Measurements from ENCODE around the gene MMP20.

MMP20 gene

DNA sequence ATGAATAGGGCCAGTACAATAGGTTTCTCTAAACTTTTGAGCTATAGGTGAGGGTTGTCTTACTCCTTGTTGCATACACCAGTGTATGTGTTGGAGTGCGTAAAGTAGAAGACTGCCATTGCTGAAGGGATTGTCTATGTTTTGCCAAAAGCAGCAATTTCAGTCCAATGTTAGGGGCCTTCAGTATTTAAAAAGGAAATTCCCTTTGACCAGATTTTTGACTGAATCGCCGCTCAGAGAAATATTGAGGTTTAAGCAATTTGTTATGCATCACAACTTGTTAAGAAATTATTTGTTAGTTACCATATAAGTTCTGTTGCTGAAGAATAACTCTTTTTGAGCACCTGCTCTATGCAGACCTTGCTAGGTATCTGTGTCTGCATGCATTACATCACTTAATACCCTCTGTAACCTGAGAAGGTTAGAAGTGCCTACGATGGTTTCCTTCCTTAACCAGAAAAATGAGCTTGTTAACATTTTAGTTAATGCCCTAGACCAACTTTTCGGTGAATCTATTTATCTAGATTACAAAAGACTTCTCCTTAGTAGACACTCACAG, 33.9 kb downstream of the MMP20 start:
- DNase-seq: no peak

DNA sequence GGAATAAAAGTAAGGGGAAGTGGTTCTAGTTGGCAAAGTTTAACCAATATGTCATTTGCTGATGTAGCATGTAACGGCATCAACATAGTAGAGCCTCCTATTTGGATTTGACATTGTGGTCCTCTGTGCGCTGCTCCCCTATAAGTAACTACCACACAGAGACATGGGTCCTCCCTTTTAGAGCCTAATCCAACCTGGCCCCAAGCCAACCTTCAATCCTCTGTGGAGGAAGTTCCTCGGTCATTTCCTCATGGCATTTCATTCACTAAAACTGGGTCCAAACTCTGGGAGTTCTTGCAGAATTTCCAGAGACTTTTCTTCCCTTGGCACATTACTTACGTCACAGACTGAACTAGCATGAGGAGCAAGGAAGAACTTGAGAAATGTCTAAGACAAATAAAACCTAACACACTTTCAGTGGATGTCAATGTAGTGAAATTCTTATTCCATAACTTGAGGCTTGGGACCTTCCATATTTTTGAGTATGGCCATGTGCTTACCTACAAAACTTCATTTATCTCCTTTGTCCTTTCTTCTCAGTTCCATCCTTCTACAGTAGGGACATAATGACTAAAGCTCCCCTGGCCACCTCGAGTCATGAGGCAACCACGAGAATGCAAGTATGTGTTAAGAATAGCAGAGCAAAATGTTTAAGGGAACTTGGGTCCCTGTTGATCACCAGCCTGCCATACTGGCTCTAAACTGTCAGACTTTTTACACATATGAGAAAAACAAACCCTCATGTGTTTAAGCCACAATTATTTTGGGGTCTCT, 34.7 kb downstream of the MMP20 start:
- DNase-seq: no peak

DNA sequence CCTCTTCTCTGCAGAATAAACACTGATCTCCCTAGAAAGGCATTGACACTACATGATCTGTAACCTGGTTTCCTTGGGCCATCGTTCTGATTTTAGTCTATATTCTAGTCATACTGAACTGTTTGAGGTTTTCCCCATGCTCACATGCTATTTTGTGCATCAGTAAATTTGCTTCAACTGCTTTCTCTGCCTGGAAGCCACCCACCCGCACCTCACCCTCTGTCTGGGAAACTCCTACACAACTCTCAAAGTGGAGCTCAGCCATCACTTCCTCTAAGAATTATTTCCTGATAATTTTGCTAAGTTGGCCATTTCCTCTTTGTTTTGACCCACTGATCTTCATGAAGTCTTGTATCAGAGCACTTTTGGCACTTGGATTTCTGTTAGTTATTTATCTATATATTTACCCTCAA, 36.1 kb downstream of the MMP20 start:
- DNase-seq: no peak

DNA sequence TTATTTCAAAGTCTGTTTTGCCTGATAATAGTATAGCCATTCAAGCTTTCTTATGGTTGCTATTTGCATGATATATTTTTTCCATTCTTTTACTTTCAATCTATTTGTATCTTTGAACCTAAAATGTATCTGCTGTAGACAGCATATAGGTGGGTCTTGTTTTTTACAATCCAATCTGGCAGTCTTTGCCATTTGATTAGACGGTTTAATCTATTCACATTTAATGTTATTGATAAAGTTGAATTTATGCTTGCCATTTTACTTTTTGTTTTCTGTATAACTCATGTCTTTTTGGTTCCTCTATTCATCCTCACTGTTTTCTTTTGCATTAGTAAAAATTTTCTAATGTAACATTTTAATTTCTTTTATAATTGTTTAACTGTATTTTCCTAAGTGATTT, 37.4 kb downstream of the MMP20 start:
- DNase-seq: no peak

DNA sequence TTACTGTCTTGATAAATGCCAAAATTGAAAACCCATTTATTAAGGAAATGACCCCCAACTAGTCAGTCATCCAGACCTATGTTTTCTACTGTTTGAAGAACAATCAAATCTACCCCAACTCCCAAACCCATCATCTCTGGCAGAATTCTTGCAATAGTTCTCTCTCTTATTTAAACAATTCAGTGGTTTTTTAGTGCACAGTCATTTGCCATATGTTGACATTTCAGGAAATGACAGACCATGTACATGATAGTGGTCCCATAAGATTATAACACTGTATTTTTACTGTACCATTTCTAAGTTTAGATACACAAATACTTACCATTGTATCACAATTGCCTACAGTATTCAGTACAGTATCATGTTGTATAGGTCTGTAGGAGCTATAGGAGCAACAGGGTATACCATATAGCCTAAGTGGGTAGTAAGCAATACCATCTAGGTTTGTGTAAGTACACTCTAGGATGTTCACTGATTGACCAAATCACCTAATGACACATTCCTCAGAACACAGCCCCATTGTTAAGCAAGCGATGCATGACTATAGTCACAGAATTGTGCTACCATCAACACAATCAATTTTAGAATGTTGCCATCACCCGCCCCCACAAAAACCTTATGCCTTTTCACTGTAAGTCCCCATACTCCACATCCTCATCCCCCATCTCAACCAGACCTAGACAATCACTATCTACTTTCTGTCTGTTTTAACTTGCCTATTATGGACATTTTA, 41.8 kb downstream of the MMP20 start:
- no peak for DNase-seq

DNA sequence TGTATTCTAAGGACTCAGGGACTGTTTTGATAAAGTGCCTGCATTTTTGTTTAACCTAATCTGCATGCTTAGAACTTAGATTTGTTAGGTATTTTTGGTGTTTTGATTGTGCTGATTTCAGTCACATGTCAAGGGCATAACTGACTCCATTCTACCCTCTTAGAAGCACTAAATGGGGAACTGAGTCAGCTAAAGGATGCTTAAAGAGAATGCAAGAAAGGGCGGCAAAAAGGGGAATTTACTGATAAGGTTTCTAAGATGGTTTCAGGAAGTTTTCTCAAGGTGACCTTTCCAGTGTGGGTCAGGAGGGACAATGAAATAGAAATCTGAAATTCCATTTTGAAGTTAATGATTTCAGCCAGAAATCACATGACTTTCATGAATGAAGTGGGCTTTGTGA, 43.0 kb downstream of the MMP20 start:
- DNase-seq: no peak

DNA sequence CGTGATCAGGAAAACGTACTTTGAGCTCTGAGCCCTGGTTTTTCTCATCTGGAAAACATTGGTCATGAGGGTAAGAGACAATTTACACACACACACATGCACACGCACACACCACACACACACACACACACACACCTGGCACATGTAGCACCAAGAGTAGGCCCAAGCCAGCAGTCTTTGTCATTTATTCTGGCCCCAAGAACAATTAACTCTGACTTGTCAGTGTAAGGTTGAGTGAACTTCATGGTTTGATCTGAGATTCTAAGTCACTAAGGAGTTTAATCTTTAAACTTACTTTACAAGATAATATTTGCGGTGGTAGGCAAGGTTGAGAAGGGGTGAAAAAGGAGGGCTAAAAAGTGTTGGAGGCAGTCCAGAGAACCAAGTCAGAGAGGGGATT, 44.1 kb downstream of the MMP20 start:
- DNase-seq: no peak

DNA sequence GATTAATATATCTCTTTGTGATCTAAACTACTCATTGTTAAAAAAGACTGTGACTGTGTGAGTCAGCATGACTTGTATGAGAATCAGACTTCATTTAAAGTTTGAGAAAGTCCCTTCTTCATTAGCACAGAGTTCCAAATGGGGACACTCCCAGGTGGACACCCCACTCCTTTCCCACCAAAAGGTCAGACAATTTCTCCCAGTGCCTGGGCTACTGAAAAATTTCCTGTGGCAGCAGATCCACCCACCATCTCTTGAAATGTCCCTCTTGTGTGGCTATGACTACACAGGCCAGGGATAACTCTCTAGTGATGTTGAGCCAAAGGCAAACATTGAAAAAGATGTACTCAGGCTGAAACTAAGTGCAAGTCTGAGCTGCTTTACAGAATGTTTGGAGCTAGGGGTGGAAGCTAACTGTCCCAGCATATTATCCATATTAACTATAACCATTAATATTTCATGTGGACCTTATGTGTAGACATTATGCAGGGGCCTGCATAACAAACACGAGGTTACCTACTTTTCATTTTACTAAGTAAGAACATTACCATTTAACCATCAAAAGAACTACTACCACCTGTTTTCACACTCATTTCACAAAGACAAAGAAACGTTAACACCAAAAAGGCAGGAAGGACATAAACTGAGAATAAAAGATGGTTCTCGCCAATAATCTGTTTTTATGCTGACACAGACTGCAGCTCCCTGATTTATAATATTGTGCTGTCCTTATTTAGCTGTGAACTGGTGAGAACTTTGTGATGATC, 44.8 kb downstream of the MMP20 start:
- no peak for DNase-seq

DNA sequence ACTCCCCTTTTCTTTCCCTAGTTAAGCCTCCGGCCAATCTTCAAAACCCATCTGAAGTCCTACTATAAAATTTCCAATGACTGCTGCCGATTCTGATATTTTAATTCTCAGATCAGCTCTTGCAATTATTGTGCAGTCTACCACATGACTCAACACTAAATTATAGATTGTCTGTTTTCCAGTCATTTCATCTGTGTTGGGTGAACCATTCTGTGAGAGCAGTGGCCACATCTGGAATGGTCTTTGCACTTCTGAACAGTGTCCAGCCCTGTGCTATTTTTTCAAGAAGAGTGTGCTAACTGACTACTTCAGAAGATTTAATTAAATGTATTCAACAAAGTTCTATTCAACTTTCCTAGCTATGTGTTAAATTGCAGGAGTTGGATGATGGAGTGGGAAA, 47.4 kb downstream of the MMP20 start:
- no peak for DNase-seq

DNA sequence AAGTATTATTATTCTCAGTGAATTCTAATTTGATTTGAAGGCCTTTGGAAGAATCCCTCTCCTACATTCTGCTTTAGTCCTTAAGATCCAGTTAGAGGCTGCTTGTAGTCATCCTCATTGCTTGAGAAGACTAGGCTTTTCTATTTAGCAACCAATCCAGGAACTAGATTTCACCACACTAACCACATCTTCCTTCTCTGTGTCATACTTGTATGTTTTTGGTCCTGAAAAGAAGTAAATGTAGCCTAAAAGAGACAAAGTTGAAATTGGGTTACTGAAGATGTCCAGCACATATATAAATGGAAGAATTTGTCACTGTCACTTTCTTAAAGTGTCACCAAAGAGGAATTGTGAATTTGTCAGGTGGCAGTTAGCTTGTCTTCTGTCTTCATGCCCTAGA, 48.0 kb downstream of the MMP20 start:
- no peak for DNase-seq

DNA sequence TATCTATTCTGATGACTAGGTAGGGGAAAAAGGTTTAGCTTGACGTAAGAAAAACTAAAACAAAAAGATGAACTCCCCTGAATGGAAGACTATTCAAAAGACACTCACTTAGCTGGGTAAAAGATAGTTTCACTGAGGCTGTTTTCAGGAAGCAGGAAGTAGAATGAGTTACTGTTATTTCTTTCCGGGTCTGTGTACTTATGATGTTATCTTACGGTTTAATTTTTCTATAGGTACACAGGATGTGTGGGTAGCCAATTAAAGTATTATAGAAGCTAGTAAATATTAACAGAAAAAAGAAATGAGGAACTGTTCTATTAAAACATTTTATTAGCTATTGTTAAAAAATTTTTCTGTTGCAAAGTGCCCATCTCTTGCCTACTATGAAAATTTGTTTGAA, 48.8 kb downstream of the MMP20 start:
- no peak for DNase-seq

DNA sequence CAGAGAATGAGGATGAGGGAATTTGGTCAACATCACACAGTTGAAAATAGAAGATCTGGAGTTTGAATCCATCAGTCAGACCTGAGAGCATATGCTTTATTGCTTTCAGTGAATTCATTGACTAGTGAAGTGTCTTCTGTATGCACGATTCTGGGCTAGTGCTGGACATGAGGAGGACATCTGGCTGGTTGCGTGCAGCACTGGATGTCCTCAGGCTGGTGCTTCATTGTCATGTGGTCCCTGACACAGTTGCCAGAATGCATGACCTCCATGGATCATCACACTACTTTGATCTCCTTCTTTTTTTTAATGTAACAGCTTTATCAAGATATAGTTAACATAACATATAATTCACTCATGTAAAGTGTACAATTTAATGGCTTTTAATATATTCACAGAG, 50.1 kb downstream of the MMP20 start:
- no peak for DNase-seq

DNA sequence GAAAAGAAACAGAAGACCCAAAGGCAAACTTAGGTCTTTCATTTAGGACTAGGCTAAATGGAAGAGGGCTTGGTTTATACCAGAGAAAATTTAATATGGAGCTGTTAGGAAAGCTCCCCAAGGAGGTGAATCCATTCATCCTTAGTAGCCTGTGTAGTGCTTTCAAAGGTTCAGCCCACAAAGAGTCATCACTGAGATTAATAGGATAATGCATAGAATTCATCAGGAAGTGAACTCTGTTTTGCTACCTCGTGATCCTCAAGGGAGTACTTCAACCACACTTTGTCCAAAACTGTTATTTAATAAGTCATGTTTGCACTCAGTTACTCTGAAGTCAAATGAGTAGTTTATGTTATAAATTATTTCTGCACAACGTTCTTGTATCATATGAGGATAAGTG, 51.3 kb downstream of the MMP20 start:
- no peak for DNase-seq

DNA sequence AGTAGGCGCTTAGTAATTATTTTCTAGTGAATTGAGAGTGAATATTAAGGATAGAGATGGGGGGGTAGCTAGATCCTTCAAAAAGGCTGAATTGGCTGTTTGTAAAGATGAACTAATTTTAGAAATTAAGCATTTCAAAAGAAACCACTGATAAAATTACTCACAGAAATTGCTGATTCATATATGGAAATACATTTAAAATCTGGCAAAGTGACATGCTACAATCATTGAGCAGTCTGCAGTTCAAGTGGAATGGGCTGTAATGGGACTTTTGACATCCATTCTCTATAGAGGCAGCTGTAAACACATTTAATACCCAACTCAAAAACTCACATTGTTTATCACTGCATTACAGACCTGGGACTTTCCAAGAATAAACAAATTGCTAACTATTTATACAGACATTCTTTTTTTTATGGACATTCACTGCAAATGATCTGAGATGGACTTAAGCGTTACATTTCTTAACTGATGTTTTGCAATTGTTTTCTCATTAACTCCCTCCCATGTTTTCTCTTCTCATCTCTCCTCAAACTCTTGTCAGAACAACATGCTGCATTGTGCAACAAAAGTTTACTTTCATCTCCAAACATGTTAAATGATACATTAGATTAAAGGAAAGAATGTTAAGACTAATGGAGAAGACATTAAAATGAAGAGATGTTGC, 52.4 kb downstream of the MMP20 start:
- no peak for DNase-seq

DNA sequence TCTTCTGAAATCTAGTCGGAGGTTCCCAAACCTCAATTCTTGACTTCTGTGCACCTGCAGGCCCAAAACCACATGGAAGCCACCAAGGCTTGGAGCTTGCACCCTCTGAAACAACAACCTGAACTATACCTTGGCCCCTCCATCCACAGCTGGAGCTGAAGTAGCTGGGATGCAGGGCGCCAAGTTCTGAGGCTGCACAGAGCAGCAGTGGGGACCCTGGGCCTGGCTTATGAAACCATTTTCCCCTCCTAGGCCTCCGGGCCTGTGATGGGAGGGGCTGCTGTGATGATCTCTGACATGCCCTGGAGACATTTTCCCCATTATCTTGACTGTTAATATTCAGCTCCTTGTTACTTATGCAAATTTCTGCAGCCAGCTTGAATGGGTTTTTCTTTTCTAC, 56.3 kb downstream of the MMP20 start:
- DNase-seq: no peak

DNA sequence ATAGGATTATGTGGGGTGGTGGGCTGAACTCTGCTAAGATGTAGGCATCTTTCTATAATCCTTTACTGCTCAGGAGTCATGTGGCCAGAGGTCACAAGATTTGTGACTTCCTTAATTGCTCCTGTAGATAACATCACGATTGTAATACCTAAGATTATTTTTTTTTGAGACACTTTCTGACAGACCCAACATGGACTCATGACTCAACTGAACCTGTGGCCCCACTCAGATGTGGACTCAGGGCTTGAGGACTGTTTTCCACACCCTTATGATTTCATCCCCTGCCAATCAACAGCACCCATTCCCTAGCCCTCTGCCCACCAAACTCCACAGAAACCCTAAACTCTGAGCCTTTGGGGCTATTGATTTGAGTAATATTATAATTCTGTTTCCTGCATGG, 59.0 kb downstream of the MMP20 start:
- DNase-seq: no peak

DNA sequence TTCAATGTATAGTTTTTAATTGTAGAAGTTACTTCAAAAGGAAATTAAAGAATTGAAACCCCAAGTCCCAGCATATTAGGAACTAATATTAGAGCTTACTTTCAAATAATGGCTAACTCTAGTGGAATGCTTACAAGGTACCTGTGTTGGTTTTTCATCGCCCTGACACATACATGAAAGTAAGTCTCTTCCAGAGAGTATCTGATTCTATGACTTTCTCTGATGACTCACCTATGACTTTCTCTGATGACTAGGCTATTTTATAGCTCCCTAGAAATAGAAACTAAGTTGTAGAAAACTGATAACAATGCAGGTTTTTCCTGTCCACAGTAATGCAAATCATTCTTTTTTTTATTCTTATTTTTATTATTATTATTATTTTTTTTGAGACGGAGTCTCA, 61.0 kb downstream of the MMP20 start:
- no peak for DNase-seq

DNA sequence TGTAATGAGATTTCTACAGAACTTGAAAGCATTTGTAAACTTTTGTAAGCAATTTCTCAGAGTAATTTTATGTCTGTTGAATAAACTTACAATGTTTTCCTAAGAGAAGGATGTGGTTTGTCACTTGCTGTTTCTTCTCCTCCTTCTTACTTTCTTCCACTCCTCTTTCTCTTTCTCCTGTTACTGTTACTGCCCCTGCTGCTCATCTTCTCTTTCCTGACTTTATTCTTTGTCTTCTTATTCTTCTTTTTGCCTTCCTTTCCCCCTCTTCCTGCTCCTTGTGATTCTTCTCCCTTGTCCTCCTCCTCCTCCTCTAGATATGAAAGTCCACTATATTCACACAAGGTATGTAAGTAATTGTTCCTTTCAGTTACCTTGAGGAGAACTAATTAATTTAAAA, 63.5 kb downstream of the MMP20 start:
- DNase-seq: no peak

DNA sequence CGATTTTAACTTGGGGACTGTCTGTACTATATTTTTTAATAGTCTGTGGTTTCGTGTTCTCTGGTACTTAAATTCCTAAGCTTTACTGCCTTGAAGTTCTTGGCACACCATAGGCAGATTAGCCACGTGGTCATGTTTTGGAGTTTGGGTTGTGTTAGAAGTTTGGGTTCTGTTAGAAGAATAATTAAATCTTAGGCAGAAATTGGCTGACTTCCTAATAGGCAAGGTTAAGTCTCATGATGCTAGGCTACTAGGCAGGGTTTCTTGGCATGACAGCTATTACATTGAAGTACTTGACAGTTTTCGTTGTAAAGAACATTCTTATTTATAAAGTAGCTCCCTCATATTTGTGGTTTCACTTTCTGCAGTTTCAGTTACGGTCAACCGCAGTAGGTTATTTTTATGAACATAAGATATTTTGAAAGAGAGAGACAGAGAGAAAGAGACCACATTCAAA, 64.5 kb downstream of the MMP20 start:
- DNase-seq: no peak

DNA sequence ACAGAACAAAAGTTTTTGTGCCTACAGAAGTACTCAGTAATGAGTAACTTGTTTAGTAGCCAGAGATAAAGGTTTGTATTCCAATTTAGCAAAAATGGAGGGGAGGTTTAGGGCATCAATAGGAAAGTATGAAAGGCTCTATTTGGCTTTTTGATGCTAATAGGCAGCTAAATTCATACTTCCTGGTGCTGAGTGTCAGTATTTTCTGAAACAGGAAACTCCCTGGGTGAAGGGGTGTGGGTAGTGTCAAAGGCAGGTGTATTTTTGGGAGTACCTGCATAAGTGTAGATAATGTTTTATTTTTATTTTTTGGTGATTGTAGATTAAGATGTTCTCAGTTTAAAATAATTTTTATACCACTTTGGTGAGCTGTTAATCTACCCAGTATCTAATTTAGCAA, 65.3 kb downstream of the MMP20 start:
- no peak for DNase-seq

DNA sequence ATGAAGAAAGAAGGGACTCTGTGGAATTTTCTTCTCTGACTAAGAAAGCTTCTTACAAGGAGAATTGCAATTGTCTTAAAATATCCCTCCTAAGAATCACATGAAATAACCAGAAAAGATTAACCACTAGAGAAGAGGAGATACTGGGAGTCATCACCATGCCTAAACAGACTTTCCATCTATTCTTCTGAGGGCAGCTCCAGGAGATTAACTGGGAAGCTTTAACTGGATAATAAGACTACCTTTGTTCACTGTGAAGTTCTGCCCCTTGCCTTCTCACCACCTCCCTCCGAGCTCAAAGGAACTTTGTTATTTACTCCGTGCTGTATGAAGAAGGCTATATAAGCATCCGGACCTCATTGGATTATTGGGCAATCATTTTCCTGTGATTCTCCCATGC, 70.0 kb downstream of the MMP20 start:
- no peak for DNase-seq

DNA sequence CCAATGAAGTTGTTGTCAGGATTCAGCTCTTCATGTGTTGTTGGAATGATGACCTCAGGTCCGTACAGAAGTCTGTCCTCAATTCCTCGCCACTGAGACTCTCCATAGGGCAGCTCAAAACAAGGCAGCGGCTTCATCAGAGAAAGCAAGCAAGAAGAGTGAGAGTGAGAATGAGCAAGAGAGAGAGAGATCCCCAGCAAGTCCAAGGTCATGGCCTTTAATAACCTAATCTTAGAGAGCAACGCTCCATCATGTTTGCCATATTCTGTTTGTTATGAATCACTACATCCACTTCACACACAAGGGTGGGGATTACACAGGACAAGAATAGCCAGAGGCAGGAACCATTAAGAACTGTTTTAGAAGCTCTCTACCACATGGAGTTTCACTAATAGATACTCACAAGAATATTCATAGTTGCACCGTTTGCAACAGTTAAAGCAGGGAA, 71.3 kb downstream of the MMP20 start:
- no peak for DNase-seq

Data from cortex of kidney (tissue), 1 donor.